Sigmoid colon (tissue), 7 donors: ENCODE measurements around the gene SLX4. TPM values are rescaled to one million over a fixed set of nuclear protein-coding genes. Genes with fewer than 3 reads are reported as not detected.

Experiments
- DNase-seq: peaks from one replicate; pipeline ENCODE4 v3.0.0-alpha.2; 2019
- H3K27ac ChIP-seq, 4 donors: fragments of 200-600 bp; sonication (generic); one replicate each; pipeline ENCODE4 v1.5.1; 2016 to 2019; ENCODE audit warnings: mild to moderate bottlenecking in 1 of 4
- H3K27me3 ChIP-seq, 3 donors: fragments of 200-600 bp; sonication (generic); one replicate each; pipeline ENCODE4 v1.5.1; 2019; ENCODE audit warnings: mild to moderate bottlenecking in 1 of 3
- H3K36me3 ChIP-seq, 4 donors: fragments of 200-600 bp; sonication (generic); one replicate each; pipeline ENCODE4 v1.5.1; 2016 to 2019
- H3K4me1 ChIP-seq, 4 donors: fragments of 200-600 bp; sonication (generic); one replicate each; pipeline ENCODE4 v1.5.1; 2017 to 2019
- H3K4me3 ChIP-seq, 4 donors: fragments of 200-600 bp; sonication (generic); one replicate each; pipeline ENCODE4 v1.5.1; 2017 to 2019; ENCODE audit warnings: mild to moderate bottlenecking in 2 of 4, moderate library complexity in 1 of 4
- H3K9me3 ChIP-seq, 4 donors: fragments of 200-600 bp in 3 of 4; sonication (generic) in 3 of 4; one replicate each; pipeline versions ENCODE4 v1.5.1 to v1.6.1; 2013 to 2019
- CTCF ChIP-seq, 4 experiments: fragments of 450-650 bp in 3 of 4; fragments of 200-600 bp in 1 of 4; IDR thresholded peaks; one replicate each; pipeline ENCODE4 v1.5.1; 2016 to 2019; ENCODE audit warnings: antibody characterized with exemption in 4 of 4, mild to moderate bottlenecking in 3 of 4, moderate library complexity in 2 of 4
- EP300 ChIP-seq, 4 donors: sonication (generic); formaldehyde crosslinking; IDR thresholded peaks; one replicate each; pipeline ENCODE4 v1.6.1; 2017; ENCODE audit warnings: antibody characterized with exemption in 4 of 4
- POLR2A ChIP-seq, 2 donors: fragments of 450-650 bp; IDR thresholded peaks; one replicate each; pipeline ENCODE4 v1.6.1; 2016; ENCODE audit warnings: antibody characterized with exemption in 2 of 2, mild to moderate bottlenecking in 2 of 2, moderate library complexity in 2 of 2
- POLR2AphosphoS5 ChIP-seq, 4 donors: sonication (generic); formaldehyde crosslinking; IDR thresholded peaks; one replicate each; pipeline ENCODE4 v1.6.1; 2017; ENCODE audit warnings: antibody characterized with exemption in 4 of 4
- WGBS, 2 donors: extraction: QIAGEN DNeasy Blood & Tissue Kit; methylation state at CpG; one replicate each; pipeline ENCODE4 v1.1.7; 2013; 5-methylcytosine and 5-hydroxymethylcytosine counted together
- intact Hi-C: fragments of 100-400 bp; cut with DNase I; formaldehyde crosslinking; loops from one replicate; pipeline ENCODE4 v1.15.1; 2023
- polyA plus RNA-seq, 3 donors: library from polyadenylated mRNA; stranded (reverse); fragments of 200-250 nt; gene quantifications; one replicate each; pipeline ENCODE4 v1.2.3, GENCODE V29; 2013
- total RNA-seq, 4 donors: library from RNA; depleted of rRNA; stranded (reverse); fragments of >200 nt; gene quantifications; one replicate each; pipeline ENCODE4 v1.1.0, GENCODE V29; 2016
- donor health status: healthy with polysubstance abuse.
- donor health status: Bipolar disorder and iron deficiency.
- donor health status: healthy.

The SLX4 gene
- total and polyA plus RNA-seq, 7 donors: under 0.01 to 3.9 (median 2.1) TPM

GRCh38 chr16:3553138-3553923, 58.1 kb downstream of the SLX4 start:
- H3K27ac ChIP-seq: no peak overlapping the region
- TF ChIP-seq POLR2A (IDR thresholded peaks at IDR 0.05) (no peak), POLR2AphosphoS5 (IDR thresholded peaks at IDR 0.05) (no peak), EP300 (IDR thresholded peaks at IDR 0.05) (no peak)
- DNase-seq: no peak
- H3K27me3 ChIP-seq: no peaks in the 10 kb centered on the region
- WGBS, 2 donors: 85% methylated on average over 11 of the region's 11 CpGs
- no peaks in the 10 kb centered on the region for H3K9me3 ChIP-seq
- H3K4me1 ChIP-seq: no peaks in the 10 kb centered on the region
- H3K4me3 ChIP-seq: no peak overlapping the region
- H3K36me3 ChIP-seq: no peaks in the 10 kb centered on the region
- intact Hi-C loops: no loop called here

- WGBS, 2 donors: 94 to 95% methylated on average over 6 of the region's 6 CpGs
- H3K4me1 ChIP-seq: no peaks in the 10 kb centered on the region
- intact Hi-C loops: no loop called here
These were observed 60.3 kb downstream of the SLX4 start for GRCh38 chr16:3550851-3551847.

GRCh38 chr16:3549906-3550305, 61.5 kb downstream of the SLX4 start:
- Histone ChIP-seq H3K36me3 (no peaks in the 10 kb centered on the region), H3K4me1 (no peaks in the 10 kb centered on the region), H3K9me3 (no peaks in the 10 kb centered on the region), H3K27me3 (no peaks in the 10 kb centered on the region), H3K27ac (no peak overlapping the region), H3K4me3 (no peak overlapping the region)
- 96 to 98% methylated on average over 2 of the region's 2 CpGs for WGBS, 2 donors
- intact Hi-C loops: no loop called here
- no peak for DNase-seq
- no peak for TF ChIP-seq EP300 (IDR thresholded peaks at IDR 0.05)
- no peak for TF ChIP-seq CTCF (IDR thresholded peaks at IDR 0.05)
- TF ChIP-seq POLR2AphosphoS5 (IDR thresholded peaks at IDR 0.05): no peak
- no peak for TF ChIP-seq POLR2A (IDR thresholded peaks at IDR 0.05)

More at GRCh38 chr16:3550851-3551847, 60.3 kb downstream of the SLX4 start:
- Histone ChIP-seq H3K27me3 (no peaks in the 10 kb centered on the region), H3K36me3 (no peaks in the 10 kb centered on the region), H3K9me3 (no peaks in the 10 kb centered on the region), H3K4me3 (no peak overlapping the region), H3K27ac (no peak overlapping the region)
- no peak for TF ChIP-seq POLR2AphosphoS5 (IDR thresholded peaks at IDR 0.05)
- no peak for TF ChIP-seq CTCF (IDR thresholded peaks at IDR 0.05)
- TF ChIP-seq POLR2A (IDR thresholded peaks at IDR 0.05): no peak
- no peak for TF ChIP-seq EP300 (IDR thresholded peaks at IDR 0.05)
- no peak for DNase-seq

- Histone ChIP-seq H3K4me1 (no peaks in the 10 kb centered on the region), H3K9me3 (no peaks in the 10 kb centered on the region), H3K27me3 (no peaks in the 10 kb centered on the region), H3K27ac (no peak overlapping the region), H3K4me3 (no peak overlapping the region), H3K36me3 (no peaks in the 10 kb centered on the region)
- intact Hi-C loops: no loop called here
- WGBS, 2 donors: 86 to 87% methylated on average over 15 of the region's 15 CpGs
- TF ChIP-seq CTCF (IDR thresholded peaks at IDR 0.05) (no peak), POLR2A (IDR thresholded peaks at IDR 0.05) (no peak), EP300 (IDR thresholded peaks at IDR 0.05) (no peak), POLR2AphosphoS5 (IDR thresholded peaks at IDR 0.05) (no peak)
- DNase-seq: no peak
These were observed 62.5 kb downstream of the SLX4 start for GRCh38 chr16:3548859-3549258.

- intact Hi-C loops: no loop called here
- H3K27ac ChIP-seq: no peak overlapping the region
- H3K4me3 ChIP-seq: no peak overlapping the region
- no peaks in the 10 kb centered on the region for H3K4me1 ChIP-seq
- H3K36me3 ChIP-seq: no peaks in the 10 kb centered on the region
- DNase-seq: no peak
- WGBS, 2 donors: 67 to 75% methylated on average over 10 of the region's 10 CpGs
- H3K9me3 ChIP-seq: no peaks in the 10 kb centered on the region
- H3K27me3 ChIP-seq: no peaks in the 10 kb centered on the region
- no peak for TF ChIP-seq POLR2AphosphoS5 (IDR thresholded peaks at IDR 0.05)
- no peak for TF ChIP-seq EP300 (IDR thresholded peaks at IDR 0.05)
- no peak for TF ChIP-seq POLR2A (IDR thresholded peaks at IDR 0.05)
- no peak for TF ChIP-seq CTCF (IDR thresholded peaks at IDR 0.05)
These were observed 63.0 kb downstream of the SLX4 start for GRCh38 chr16:3548445-3548844.
